HK-2 (cell line): Measurements from ENCODE around the gene PCA3.

Experiments used
- DNase-seq: peaks from one replicate; pipeline ENCODE4 v3.0.0-alpha.2; 2018; ENCODE audit not compliant: unreplicated experiment

The PCA3 gene

GRCh38 chr9:76827296-76828080 is 63.2 kb downstream of the PCA3 start:
- DNase-seq: no peak

- DNase-seq: no peak
Observed at GRCh38 chr9:76828447-76828846, 64.2 kb downstream of the PCA3 start.

DNA sequence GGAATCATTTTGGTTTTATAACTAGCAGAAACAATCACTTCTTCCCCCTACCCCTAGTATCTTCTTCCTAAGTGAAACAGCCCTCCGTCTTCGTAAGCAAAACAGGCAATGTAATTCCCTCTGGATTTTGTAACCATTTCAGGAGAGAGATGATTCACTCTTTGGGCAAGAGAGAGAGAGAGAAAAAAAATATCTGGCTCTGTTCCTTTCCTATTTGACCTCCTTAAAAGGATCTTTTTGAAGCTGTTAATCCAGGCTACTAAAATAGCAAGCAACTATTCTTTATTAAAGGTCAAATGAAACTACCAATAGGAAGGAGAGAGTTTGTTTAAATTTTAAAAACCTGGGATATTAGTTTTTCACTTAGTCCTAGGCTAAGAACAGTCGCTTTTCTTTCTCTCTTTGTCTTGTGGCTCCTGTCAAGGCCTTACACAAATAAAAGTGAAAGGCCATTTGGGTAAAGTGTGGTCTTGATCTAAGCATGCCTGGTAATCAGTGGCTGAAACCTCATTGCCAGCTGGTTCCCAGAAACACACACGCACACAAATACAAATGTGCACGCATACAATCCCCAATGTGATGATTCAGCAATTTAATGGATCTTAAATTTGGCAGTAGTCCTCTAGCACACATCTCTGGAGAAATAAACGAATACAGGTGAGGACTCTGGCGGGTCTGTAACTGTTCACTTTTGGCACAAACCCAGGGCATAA is 71.5 kb downstream of the PCA3 start:
- no peak for DNase-seq
